C1 segment of cervical spinal cord (tissue), 14 donors: Measurements from ENCODE around the gene LRRC61.

Experiments
- DNase-seq, 14 donors: peaks; one replicate each; lab custom pipeline; 2025; lab: John Stamatoyannopoulos, UW

The LRRC61 gene

GRCh38 chr7:150330211-150330885 is 7.2 kb downstream of the LRRC61 start:
- no peak for DNase-seq

- no peak for DNase-seq
Observed at GRCh38 chr7:150332852-150333635, 9.9 kb downstream of the LRRC61 start.

- DNase-seq, result no peak
Observed at GRCh38 chr7:150333659-150334058, 10.5 kb downstream of the LRRC61 start.

GRCh38 chr7:150334108-150334507 is 11.0 kb downstream of the LRRC61 start:
- no peak for DNase-seq

- DNase-seq, result no peak
Observed at GRCh38 chr7:150335108-150335773, 12.1 kb downstream of the LRRC61 start.

GRCh38 chr7:150335774-150336112 is 12.6 kb downstream of the LRRC61 start:
- no peak for DNase-seq

GRCh38 chr7:150336746-150337145 is 13.6 kb downstream of the LRRC61 start:
- no peak for DNase-seq

- DNase-seq, result no peak
Observed at GRCh38 chr7:150337179-150337578, 14.0 kb downstream of the LRRC61 start.

- no peak for DNase-seq
Observed at GRCh38 chr7:150337659-150338081, 14.5 kb downstream of the LRRC61 start.

GRCh38 chr7:150338166-150338829 is 15.1 kb downstream of the LRRC61 start:
- DNase-seq, result no peak

GRCh38 chr7:150339409-150339809 is 16.3 kb downstream of the LRRC61 start:
- DNase-seq, result no peak

GRCh38 chr7:150340024-150340749 is 17.0 kb downstream of the LRRC61 start:
- DNase-seq, result no peak

- DNase-seq, result no peak
Observed at GRCh38 chr7:150340875-150341262, 17.7 kb downstream of the LRRC61 start.

GRCh38 chr7:150341263-150342120 is 18.3 kb downstream of the LRRC61 start, which contains the start of gene RARRES2:
Gene RARRES2, minus strand, starts transcription at chr7:150341629. Its CDS starts 1,020 bp downstream, at chr7:150340609.
- DNase-seq, result peak in 5 of 14 donors; percentile 14 to 59 (median 28)

GRCh38 chr7:150342121-150342408 is 18.9 kb downstream of the LRRC61 start:
- no peak for DNase-seq

- no peak for DNase-seq
Observed at GRCh38 chr7:150343225-150343624, 20.1 kb downstream of the LRRC61 start.

- DNase-seq, result no peak
Observed at GRCh38 chr7:150344299-150344698, 21.1 kb downstream of the LRRC61 start.

- no peak for DNase-seq
Observed at GRCh38 chr7:150345012-150345411, 21.9 kb downstream of the LRRC61 start.

- no peak for DNase-seq
Observed at GRCh38 chr7:150346922-150347321, 23.8 kb downstream of the LRRC61 start.

- DNase-seq, result no peak
Observed at GRCh38 chr7:150351587-150352194, 28.5 kb downstream of the LRRC61 start.
